GM19023 (cell line): Measurements from ENCODE around the gene GALNT6.

Experiments used
- ATAC-seq: cut with Tn5 transposase; IDR thresholded peaks from one replicate; pipeline ENCODE4 v1.9.1; 2021; ENCODE audit warnings: mild to moderate bottlenecking, moderate library complexity; ENCODE audit not compliant: unreplicated experiment

GALNT6 gene

GRCh38 chr12:51391283-51392123 is at the start of gene GALNT6:
GALNT6 (minus strand) TSS chr12:51391406; CDS start chr12:51379781, 11,625 bp downstream.
- ATAC-seq: peak; percentile 57

- no peak for ATAC-seq
These were observed 48.1 kb upstream of the GALNT6 start for GRCh38 chr12:51439330-51439729.

- ATAC-seq: no peak
These were observed 46.2 kb upstream of the GALNT6 start for GRCh38 chr12:51437431-51437830.

GRCh38 chr12:51434305-51434704 is 43.1 kb upstream of the GALNT6 start:
- ATAC-seq: no peak

GRCh38 chr12:51432921-51433320 is 41.7 kb upstream of the GALNT6 start:
- no peak for ATAC-seq

- ATAC-seq: no peak
These were observed 39.1 kb upstream of the GALNT6 start for GRCh38 chr12:51430196-51430895.

- ATAC-seq: no peak
These were observed 38.5 kb upstream of the GALNT6 start for GRCh38 chr12:51429700-51430099.

- no peak for ATAC-seq
These were observed 37.0 kb upstream of the GALNT6 start for GRCh38 chr12:51428256-51428655.

- ATAC-seq: peak; percentile 97
These were observed 33.7 kb upstream of the GALNT6 start, which contains the start of gene SLC4A8 for GRCh38 chr12:51424662-51425539. SLC4A8 (plus strand) TSS chr12:51424831; CDS start chr12:51424988, 157 bp downstream.

- no peak for ATAC-seq
These were observed 33.0 kb upstream of the GALNT6 start for GRCh38 chr12:51424094-51424661.

GRCh38 chr12:51421266-51421884 is 30.2 kb upstream of the GALNT6 start:
- ATAC-seq: no peak

- ATAC-seq: no peak
These were observed 28.4 kb upstream of the GALNT6 start for GRCh38 chr12:51419425-51420193.

- no peak for ATAC-seq
These were observed 26.6 kb upstream of the GALNT6 start for GRCh38 chr12:51417826-51418225.

GRCh38 chr12:51415931-51416330 is 24.7 kb upstream of the GALNT6 start:
- no peak for ATAC-seq

- ATAC-seq: no peak
These were observed 22.6 kb upstream of the GALNT6 start for GRCh38 chr12:51413791-51414190.

GRCh38 chr12:51413149-51413548 is 21.9 kb upstream of the GALNT6 start:
- ATAC-seq: no peak

- ATAC-seq: no peak
These were observed 18.6 kb upstream of the GALNT6 start for GRCh38 chr12:51409846-51410245.

- no peak for ATAC-seq
These were observed 16.4 kb upstream of the GALNT6 start for GRCh38 chr12:51407604-51408003.

- ATAC-seq: no peak
These were observed 15.7 kb upstream of the GALNT6 start for GRCh38 chr12:51406859-51407258.

- ATAC-seq: no peak
These were observed 15.1 kb upstream of the GALNT6 start for GRCh38 chr12:51406290-51406689.
